Heart left ventricle (tissue), 16 donors: Measurements from ENCODE around the gene SLC39A11. TPM values are rescaled to one million over a fixed set of nuclear protein-coding genes. Genes with fewer than 3 reads are reported as not detected.

Experiments
- ATAC-seq, 4 donors: fragments of 200-7000 bp; cut with Tn5 transposase; one replicate each; pipeline ENCODE4 v1.9.1; 2020 to 2022; ENCODE audit warnings: moderate library complexity in 4 of 4, mild to moderate bottlenecking in 3 of 4, moderate number of reproducible peaks in 1 of 4
- DNase-seq, 5 donors: peaks; one replicate each; pipeline ENCODE4 v3.0.0-alpha.2; 2020
- H3K27ac ChIP-seq, 12 donors: fragments of 200-600 bp; sonication (generic) in 4 of 12; one replicate each; pipeline versions ENCODE4 v1.5.0 to v1.8.0; 2016 to 2022; ENCODE audit warnings: mild to moderate bottlenecking in 2 of 12
- H3K27me3 ChIP-seq, 9 donors: fragments of 200-600 bp; sonication (generic) in 2 of 9; one replicate each; pipeline versions ENCODE4 v1.5.1 to v1.8.0; 2016 to 2022; ENCODE audit warnings: mild to moderate bottlenecking in 3 of 9
- H3K36me3 ChIP-seq, 9 donors: fragments of 200-600 bp; sonication (generic) in 2 of 9; one replicate each; pipeline versions ENCODE4 v1.5.0 to v1.8.0; 2018 to 2022; ENCODE audit warnings: mild to moderate bottlenecking in 2 of 9
- H3K4me1 ChIP-seq, 12 donors: fragments of 200-600 bp; sonication (generic) in 4 of 12; one replicate each; pipeline versions ENCODE4 v1.5.0 to v1.8.0; 2016 to 2022; ENCODE audit warnings: mild to moderate bottlenecking in 3 of 12
- H3K4me3 ChIP-seq, 12 donors: fragments of 200-600 bp; sonication (generic) in 4 of 12; one replicate each; pipeline versions ENCODE4 v1.5.0 to v1.8.0; 2017 to 2022; ENCODE audit warnings: mild to moderate bottlenecking in 9 of 12, moderate library complexity in 4 of 12
- H3K9me3 ChIP-seq, 12 donors: fragments of 200-600 bp; sonication (generic) in 4 of 12; one replicate each; pipeline versions ENCODE4 v1.5.0 to v1.8.0; 2016 to 2022; ENCODE audit warnings: mild to moderate bottlenecking in 1 of 12
- POLR2A ChIP-seq, 2 donors: fragments of 450-650 bp; IDR thresholded peaks; one replicate each; pipeline ENCODE4 v1.6.1; 2017; ENCODE audit warnings: antibody characterized with exemption in 2 of 2, mild to moderate bottlenecking in 2 of 2, moderate library complexity in 2 of 2
- WGBS, 4 donors: extraction: QIAGEN DNeasy Blood & Tissue Kit in 2 of 4; methylation state at CpG; one replicate each; pipeline versions ENCODE4 v1.1.5 to v1.1.7; 2013 to 2018; 5-methylcytosine and 5-hydroxymethylcytosine counted together
- intact Hi-C, 10 donors: fragments of 100-400 bp; cut with DNase I; formaldehyde crosslinking; loops; one replicate each; pipeline versions ENCODE4 v1.11.1 to v1.14.2; 2022
- polyA plus RNA-seq, 2 donors: library from polyadenylated mRNA; stranded (reverse); fragments of 200-250 nt; gene quantifications; one replicate each; pipeline ENCODE4 v1.2.3, GENCODE V29; 2013
- total RNA-seq, 9 donors: library from RNA; depleted of rRNA in 2 of 9; stranded (reverse); fragments of >200 nt in 2 of 9; fragmentation: NEBNext Ultra II Directional in 3 of 9; extraction: Animal tissue kit (Norgen Biotek cat#: 25700) in 3 of 9; gene quantifications; one replicate each; pipeline versions ENCODE4 v1.1.0 to v1.2.4, GENCODE V29; 2016 to 2023
- TF ChIP-seq, protein P1 (sequence below), 12 donors: fragments of 200-600 bp; sonication (generic) in 4 of 12; IDR thresholded peaks; one replicate each; pipeline versions ENCODE4 v1.5.0 to v1.8.0; 2018 to 2022; ENCODE audit warnings: antibody characterized with exemption in 12 of 12, mild to moderate bottlenecking in 5 of 12
- donor health status: ischemic (EF 13 %, LVEDD 7.1; RV severe dilation, severe dysfunction).
- donor health status: healthy with polysubstance abuse.
- donor health status: DM: no; HTN: yes; CAD: no.
- donor health status: DM: no; HTN: no; CAD: no.
- donor health status: ischemic (EF 25% LVEDD 6.9; RV normal size, moderate dysfunction).
- donor health status: ischemic (EF 25% LVEDD 5.7; RV mildly dilated, moderate dysfunction).
- donor health status: healthy.
- donor health status: DM: yes; HTN: yes; CAD: no.
- donor health status: ischemic (EF 35%, LVEDD 5.7; RV mildly dilated, moderate dysfunction).
- donor health status: nonischemic (EF 11% LVEDD 7.7; RV severe dilation, severe dysfunction).
- donor health status: DM: yes; HTN: yes; CAD: no.
- donor health status: PGD.
- donor health status: ischemic (EF 29% LVEDD 5.4; RV normal size, mild dysfunction).
- donor health status: nonischemic (EF 23%, LVEDD 6.1; RV moderate dilation, normal function).

The SLC39A11 gene
- total and polyA plus RNA-seq, 11 donors = 2.5 to 23.3 (median 8.4) TPM

DNA sequence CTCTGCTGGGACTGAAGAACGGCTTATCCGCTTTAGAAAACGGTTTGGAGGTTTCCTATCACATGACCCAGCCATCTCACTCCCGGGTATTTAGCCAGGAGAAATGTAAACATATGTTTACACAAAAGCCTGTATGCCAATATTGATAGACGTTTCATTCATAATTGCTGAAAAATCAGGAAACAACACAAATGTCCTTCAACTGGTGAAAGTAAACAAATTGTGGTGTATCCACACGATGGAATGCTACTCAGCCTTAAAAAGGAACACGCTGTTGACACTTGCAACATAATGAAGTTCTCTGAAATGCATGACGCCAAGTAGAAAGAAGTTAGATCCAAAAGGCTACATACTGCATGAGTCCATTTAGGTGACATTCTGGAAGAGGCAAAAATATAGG is 157.6 kb downstream of the SLC39A11 start:
- Histone ChIP-seq H3K27ac (no peak overlapping the region), H3K36me3 (no peaks in the 10 kb centered on the region), H3K9me3 (no peaks in the 10 kb centered on the region), H3K27me3 (no peaks in the 10 kb centered on the region), H3K4me3 (no peak overlapping the region), H3K4me1 (no peaks in the 10 kb centered on the region)
- intact Hi-C loops = no loop called here
- 84 to 90% (median 87%) methylated on average over 8 of the region's 8 CpGs for WGBS, 4 donors
- TF ChIP-seq, protein P1, sequence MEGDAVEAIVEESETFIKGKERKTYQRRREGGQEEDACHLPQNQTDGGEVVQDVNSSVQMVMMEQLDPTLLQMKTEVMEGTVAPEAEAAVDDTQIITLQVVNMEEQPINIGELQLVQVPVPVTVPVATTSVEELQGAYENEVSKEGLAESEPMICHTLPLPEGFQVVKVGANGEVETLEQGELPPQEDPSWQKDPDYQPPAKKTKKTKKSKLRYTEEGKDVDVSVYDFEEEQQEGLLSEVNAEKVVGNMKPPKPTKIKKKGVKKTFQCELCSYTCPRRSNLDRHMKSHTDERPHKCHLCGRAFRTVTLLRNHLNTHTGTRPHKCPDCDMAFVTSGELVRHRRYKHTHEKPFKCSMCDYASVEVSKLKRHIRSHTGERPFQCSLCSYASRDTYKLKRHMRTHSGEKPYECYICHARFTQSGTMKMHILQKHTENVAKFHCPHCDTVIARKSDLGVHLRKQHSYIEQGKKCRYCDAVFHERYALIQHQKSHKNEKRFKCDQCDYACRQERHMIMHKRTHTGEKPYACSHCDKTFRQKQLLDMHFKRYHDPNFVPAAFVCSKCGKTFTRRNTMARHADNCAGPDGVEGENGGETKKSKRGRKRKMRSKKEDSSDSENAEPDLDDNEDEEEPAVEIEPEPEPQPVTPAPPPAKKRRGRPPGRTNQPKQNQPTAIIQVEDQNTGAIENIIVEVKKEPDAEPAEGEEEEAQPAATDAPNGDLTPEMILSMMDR (IDR thresholded peaks at IDR 0.05) = no peak
- no peak for TF ChIP-seq POLR2A (IDR thresholded peaks at IDR 0.05)
- ATAC-seq (no peak), DNase-seq (no peak)

DNA sequence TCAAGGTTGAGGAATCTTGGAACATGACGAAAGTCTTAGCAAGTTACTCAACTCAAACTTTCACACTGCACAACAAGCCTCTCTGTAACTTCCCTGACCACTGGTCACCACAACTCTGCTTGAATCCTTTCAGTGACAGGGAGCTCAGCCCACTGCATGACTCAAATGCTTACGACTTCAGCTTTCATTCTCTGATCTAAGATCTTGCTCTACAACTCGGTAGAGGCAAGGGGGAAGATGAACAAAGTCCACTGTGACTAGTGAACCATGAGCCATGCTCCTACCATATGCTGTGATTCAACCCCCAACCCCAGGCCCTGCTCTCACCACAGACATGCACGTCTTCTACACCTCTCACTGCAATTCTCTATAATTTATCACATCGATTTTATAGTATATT is 160.9 kb downstream of the SLC39A11 start:
- Histone ChIP-seq H3K4me3 (no peak overlapping the region), H3K36me3 (no peaks in the 10 kb centered on the region), H3K9me3 (no peaks in the 10 kb centered on the region), H3K27ac (no peak overlapping the region), H3K4me1 (no peaks in the 10 kb centered on the region), H3K27me3 (no peaks in the 10 kb centered on the region)
- intact Hi-C loops = no loop called here
- DNase-seq (no peak), ATAC-seq (no peak)
- TF ChIP-seq POLR2A (IDR thresholded peaks at IDR 0.05) = no peak
- TF ChIP-seq, protein P1 (IDR thresholded peaks at IDR 0.05) = no peak
- 92 to 95% (median 94%) methylated on average over 5 of the region's 5 CpGs for WGBS, 4 donors

DNA sequence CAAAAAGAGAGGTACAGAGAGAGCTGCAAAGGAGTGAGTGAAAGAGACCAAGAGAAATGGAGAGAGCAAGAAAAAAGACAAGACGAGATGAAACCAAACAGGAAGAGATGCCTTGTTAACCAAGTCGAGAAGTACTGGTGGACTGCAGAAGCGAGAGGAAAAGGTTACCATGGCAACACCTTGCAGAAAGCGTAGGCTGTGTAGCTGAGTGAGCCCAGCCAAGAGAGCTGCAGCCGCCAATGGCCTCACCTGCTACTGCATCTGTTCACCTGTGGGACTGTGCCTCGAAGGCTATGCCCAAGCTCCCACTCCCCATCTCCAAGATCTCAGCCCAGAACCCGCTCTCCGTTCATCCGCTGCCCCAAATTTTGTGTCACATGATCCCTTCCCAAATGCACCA is 161.3 kb downstream of the SLC39A11 start:
- Histone ChIP-seq H3K4me1 (no peaks in the 10 kb centered on the region), H3K27me3 (no peaks in the 10 kb centered on the region), H3K4me3 (no peak overlapping the region), H3K36me3 (no peaks in the 10 kb centered on the region), H3K9me3 (no peaks in the 10 kb centered on the region), H3K27ac (no peak overlapping the region)
- ATAC-seq (no peak), DNase-seq (no peak)
- intact Hi-C loops = no loop called here
- 76 to 86% (median 80%) methylated on average over 9 of the region's 9 CpGs for WGBS, 4 donors
- TF ChIP-seq, protein P1 (IDR thresholded peaks at IDR 0.05) = no peak
- TF ChIP-seq POLR2A (IDR thresholded peaks at IDR 0.05) = no peak

DNA sequence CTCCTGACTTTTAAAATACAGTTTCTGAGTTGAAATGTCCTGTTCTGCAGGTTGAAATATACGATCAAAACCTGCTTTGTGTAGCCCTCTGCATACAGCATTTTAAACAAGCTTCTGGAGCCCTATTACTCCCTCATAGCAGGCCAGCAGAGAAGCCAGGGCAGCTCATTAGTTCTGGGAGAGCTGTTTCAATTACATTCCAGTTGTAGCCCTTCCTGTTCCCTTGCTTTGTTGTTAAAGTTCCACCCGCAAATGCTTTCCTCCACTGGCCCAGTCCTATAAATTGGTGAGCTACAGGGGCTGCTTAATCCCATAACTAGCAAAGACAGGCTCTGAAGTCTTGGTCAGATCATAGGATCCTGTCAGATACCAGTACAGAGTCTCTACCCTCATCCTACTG is 162.5 kb downstream of the SLC39A11 start:
- Histone ChIP-seq H3K4me1 (no peaks in the 10 kb centered on the region), H3K27me3 (no peaks in the 10 kb centered on the region), H3K4me3 (no peak overlapping the region), H3K9me3 (no peaks in the 10 kb centered on the region), H3K36me3 (no peaks in the 10 kb centered on the region), H3K27ac (no peak overlapping the region)
- intact Hi-C loops = no loop called here
- WGBS, 4 donors = 76 to 90% (median 83%) methylated on average over 2 of the region's 2 CpGs
- DNase-seq (no peak), ATAC-seq (no peak)
- TF ChIP-seq, protein P1 (IDR thresholded peaks at IDR 0.05) = no peak
- no peak for TF ChIP-seq POLR2A (IDR thresholded peaks at IDR 0.05)
